Endothelial cell of umbilical vein (primary cell): ENCODE data around the gene ENOSF1. TPM values are rescaled to one million over a fixed set of nuclear protein-coding genes. Genes with fewer than 3 reads are reported as not detected.

ENCODE experiments used
- BruUV-seq: library from RNA; stranded (reverse); fragments of 400-500 nt; replicated peaks from 2 replicates; lab custom pipeline; 2021; lab: Mats Ljungman, UMichigan
- CTCF ChIA-PET: fragments of 300-600, 350-600 bp; sonication (Branson Sonifier 250); formaldehyde crosslinking; loops from one replicate; lab custom pipeline; 2021; ENCODE audit warnings: antibody characterized with exemption, inconsistent platforms; lab: Charles Lee
- POLR2A ChIA-PET: fragments of 300-600, 350-600 bp; sonication (Branson Sonifier 250); formaldehyde crosslinking; loops from one replicate; lab custom pipeline; 2021; ENCODE audit warnings: antibody characterized with exemption, inconsistent platforms; lab: Charles Lee
- DNase-seq: peaks from one replicate; pipeline ENCODE4 v3.0.0-alpha.2; 2011; ENCODE audit warnings: low read depth, low spot score
- FAIRE-seq: peaks from 2 replicates; lab custom pipeline; 2011; peaks lifted over from hg19 to GRCh38; lab: Jason Lieb, UNC
- H2AFZ ChIP-seq: 2 replicates; pipeline ENCODE4 v1.6.0; 2012; ENCODE audit warnings: low read depth, low read length, control low read depth, inconsistent platforms
- H3K27ac ChIP-seq: 2 replicates; pipeline ENCODE4 v1.5.1; 2011; ENCODE audit warnings: low read depth, mild to moderate bottlenecking, control low read depth, low read length, moderate library complexity; ENCODE audit not compliant: insufficient read depth
- H3K27me3 ChIP-seq, 2 experiments: 2 replicates each; pipeline versions ENCODE4 v1.6.0 to v1.6.1; 2011; ENCODE audit warnings: low read length in 2 of 2, mixed read lengths in 1 of 2; ENCODE audit not compliant: control insufficient read depth in 2 of 2, insufficient read depth in 2 of 2
- H3K36me3 ChIP-seq, 2 experiments: 2 replicates in 1 of 2; 3 replicates in 1 of 2; pipeline ENCODE4 v1.5.1; 2011; ENCODE audit warnings: low read length in 2 of 2, mild to moderate bottlenecking in 1 of 2, moderate library complexity in 1 of 2; ENCODE audit not compliant: control insufficient read depth in 2 of 2, insufficient read depth in 2 of 2; ENCODE audit errors: extremely low read depth in 1 of 2
- H3K4me1 ChIP-seq: 3 replicates; pipeline ENCODE4 v1.5.1; 2011; ENCODE audit warnings: mild to moderate bottlenecking, low read length; ENCODE audit not compliant: control insufficient read depth, insufficient read depth; ENCODE audit errors: extremely low read depth
- H3K4me2 ChIP-seq: 2 replicates; pipeline ENCODE4 v1.6.1; 2011; ENCODE audit warnings: low read length, control low read depth, mixed read lengths; ENCODE audit not compliant: insufficient read depth
- H3K4me3 ChIP-seq, 3 experiments: fragments of 200-600 bp in 1 of 3; sonication (generic), shearing (Covaris generic) in 1 of 3; replicated peaks in 1 of 3; 2 replicates each; pipeline ENCODE4 v1.5.1; 2011 to 2016; ENCODE audit warnings: control low read depth in 3 of 3, low read length in 3 of 3, mild to moderate bottlenecking in 2 of 3, inconsistent platforms in 1 of 3, low read depth in 1 of 3, moderate library complexity in 1 of 3; ENCODE audit not compliant: insufficient read depth in 1 of 3
- H3K79me2 ChIP-seq: 2 replicates; pipeline ENCODE4 v1.6.0; 2012; ENCODE audit warnings: low read length, inconsistent platforms; ENCODE audit not compliant: control insufficient read depth, insufficient read depth
- H3K9ac ChIP-seq: replicated peaks from 2 replicates; pipeline ENCODE3; 2011; ENCODE audit warnings: low read length, control low read depth; ENCODE audit not compliant: insufficient read depth; ENCODE audit errors: extremely low read depth
- H3K9me1 ChIP-seq: replicated peaks from 3 replicates; pipeline ENCODE4 v1.6.0; 2011; ENCODE audit warnings: mild to moderate bottlenecking, low read length; ENCODE audit not compliant: control insufficient read depth, insufficient read depth; ENCODE audit errors: extremely low read depth
- H3K9me3 ChIP-seq: replicated peaks from 2 replicates; pipeline ENCODE4 v1.5.1; 2012; ENCODE audit warnings: low read length, inconsistent platforms; ENCODE audit not compliant: control insufficient read depth, insufficient read depth
- H4K20me1 ChIP-seq: replicated peaks from 2 replicates; pipeline ENCODE3; 2011; ENCODE audit warnings: mild to moderate bottlenecking, low read length; ENCODE audit not compliant: control insufficient read depth, insufficient read depth; ENCODE audit errors: extremely low read depth
- CTCF ChIP-seq, 2 donors: IDR thresholded peaks; 1 replicate in 1 of 2; 2 replicates in 1 of 2; pipeline ENCODE4 v1.5.1; 2011; ENCODE audit warnings: low read length in 2 of 2, mild to moderate bottlenecking in 2 of 2, moderate library complexity in 2 of 2, control low read depth in 1 of 2, inconsistent platforms in 1 of 2, low read depth in 1 of 2; ENCODE audit not compliant: insufficient read depth in 1 of 2; ENCODE audit errors: extremely low read depth in 1 of 2
- EZH2 ChIP-seq: IDR thresholded peaks from 2 replicates; pipeline ENCODE4 v1.6.1; 2012; ENCODE audit warnings: borderline replicate concordance, low read depth, mild to moderate bottlenecking, moderate library complexity, low read length, inconsistent platforms; ENCODE audit not compliant: severe bottlenecking
- FOS ChIP-seq: IDR thresholded peaks from 2 replicates; pipeline ENCODE4 v1.6.1; 2011; ENCODE audit warnings: mild to moderate bottlenecking, low read length, moderate library complexity, borderline replicate concordance; ENCODE audit not compliant: insufficient read depth
- GATA2 ChIP-seq: IDR thresholded peaks from 2 replicates; pipeline ENCODE4 v1.7.0; 2011; ENCODE audit warnings: low read depth, mild to moderate bottlenecking, moderate library complexity, mixed read lengths, low read length; ENCODE audit not compliant: insufficient read length, insufficient read depth
- JUN ChIP-seq: IDR thresholded peaks from 2 replicates; pipeline ENCODE4 v1.6.1; 2011; ENCODE audit warnings: borderline replicate concordance, low read depth; ENCODE audit not compliant: insufficient read length, insufficient read depth
- MYC ChIP-seq: IDR thresholded peaks from one replicate; pipeline ENCODE4 v1.6.1; 2011; ENCODE audit warnings: mild to moderate bottlenecking, low read depth, low read length
- POLR2A ChIP-seq: IDR thresholded peaks from 2 replicates; pipeline ENCODE4 v1.6.1; 2012; ENCODE audit warnings: low read depth, mild to moderate bottlenecking, control low read depth, low read length
- POLR2AphosphoS5 ChIP-seq: IDR thresholded peaks from 2 replicates; pipeline ENCODE4 v1.6.1; 2012; ENCODE audit warnings: low read depth, mild to moderate bottlenecking, control low read depth, low read length, moderate library complexity; ENCODE audit not compliant: insufficient read depth
- dilution Hi-C: fragments of 300-500 bp; cut with MboI; formaldehyde crosslinking; loops from one replicate; pipeline ENCODE4 v1.15.0; 2019; ENCODE audit warnings: low sequenced_read_pairs; ENCODE audit not compliant: extremely low pct_ligation_motif_present
- intact Hi-C: fragments of 100-400 bp; cut with micrococcal nuclease; formaldehyde crosslinking; loops from one replicate; pipeline ENCODE4 v1.10.0; 2022
- polyA plus RNA-seq, 4 experiments: library from polyadenylated mRNA; depleted of rRNA in 3 of 4; stranded (reverse) in 3 of 4; unstranded in 1 of 4; fragments of >200 nt; gene quantifications; 2 replicates each; pipeline versions ENCODE4 v1.2.1 to v1.2.3, GENCODE V29; 2011 to 2012; ENCODE audit warnings: missing spikeins in 1 of 4
- total RNA-seq: library from RNA; stranded (reverse); gene quantifications from 2 replicates; pipeline ENCODE4 v1.2.3, GENCODE V29; 2021
- TF ChIP-seq, protein P1 (sequence below): IDR thresholded peaks from 2 replicates; pipeline ENCODE4 v1.6.1; 2011; ENCODE audit not compliant: insufficient read depth, insufficient read length

ENOSF1 gene
- total and polyA plus RNA-seq, 2 donors (not counting 3 experiments of a cell fraction or from before 2014, with no cell fraction given): 19.5 to 50.5 TPM

GRCh38 chr18:677951-678381, 34.5 kb downstream of the ENOSF1 start:
- no peaks in the 10 kb centered on the region for H3K4me1 ChIP-seq
- dilution Hi-C loops (no loop called here), intact Hi-C loops (no loop called here)
- no peak overlapping the region for H3K9ac ChIP-seq
- CTCF ChIA-PET: no interaction called here
- H2AFZ ChIP-seq: no peak overlapping the region
- TF ChIP-seq MYC: no peak
- no peaks in the 10 kb centered on the region for H3K9me3 ChIP-seq
- H3K79me2 ChIP-seq: no peaks in the 10 kb centered on the region
- H3K4me2 ChIP-seq: no peak overlapping the region
- no peaks in the 10 kb centered on the region for H4K20me1 ChIP-seq
- no peaks in the 10 kb centered on the region for H3K9me1 ChIP-seq
- DNase-seq (peak; percentile 13), FAIRE-seq (peak; percentile 18)
- H3K4me3 ChIP-seq: no peak overlapping the region
- no peak overlapping the region for H3K27ac ChIP-seq
- BruUV-seq: no TSS peak
- no peaks in the 10 kb centered on the region for H3K27me3 ChIP-seq
- H3K36me3 ChIP-seq: peaks cover 7 to 9% of the 10 kb centered on the region in 2 experiments
- POLR2A ChIA-PET: no interaction called here

GRCh38 chr18:677145-677544, 35.3 kb downstream of the ENOSF1 start:
- no peak for DNase-seq
- CTCF ChIA-PET: no interaction called here
- no peak overlapping the region for H3K4me3 ChIP-seq

More at GRCh38 chr18:677145-677544, 35.3 kb downstream of the ENOSF1 start:
- TF ChIP-seq POLR2A: no peak
- TF ChIP-seq POLR2AphosphoS5: no peak
- TF ChIP-seq EZH2: no peak
- TF ChIP-seq, protein P1, sequence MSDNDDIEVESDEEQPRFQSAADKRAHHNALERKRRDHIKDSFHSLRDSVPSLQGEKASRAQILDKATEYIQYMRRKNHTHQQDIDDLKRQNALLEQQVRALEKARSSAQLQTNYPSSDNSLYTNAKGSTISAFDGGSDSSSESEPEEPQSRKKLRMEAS: no peak
- TF ChIP-seq GATA2: no peak
- no peak for TF ChIP-seq CTCF (IDR thresholded peaks at IDR 0.05; ENCODE audit: extremely low read depth in 1 of 2, insufficient read depth in 1 of 2, low read depth in 1 of 2, low read length in 2 of 2)
- no peak for TF ChIP-seq MYC
- no peak for TF ChIP-seq FOS
- no peak for TF ChIP-seq JUN
- Histone ChIP-seq H3K4me2 (no peak overlapping the region), H2AFZ (no peak overlapping the region), H3K9ac (no peak overlapping the region), H4K20me1 (no peaks in the 10 kb centered on the region), H3K9me3 (no peaks in the 10 kb centered on the region), H3K27ac (no peak overlapping the region), H3K27me3 (no peaks in the 10 kb centered on the region), H3K36me3 (peaks cover 10 to 15% of the 10 kb centered on the region in 2 experiments), H3K79me2 (no peaks in the 10 kb centered on the region), H3K9me1 (no peaks in the 10 kb centered on the region), H3K4me1 (no peaks in the 10 kb centered on the region)
- POLR2A ChIA-PET: no interaction called here
- FAIRE-seq: no peak
- BruUV-seq: no TSS peak
- dilution Hi-C loops (no loop called here), intact Hi-C loops (no loop called here)
